GM12878 (cell line): ENCODE data around the gene PTPN22. TPM values are rescaled to one million over a fixed set of nuclear protein-coding genes. Genes with fewer than 3 reads are reported as not detected.

Experiments used
- BHLHE40 ChIP-seq, 2 experiments: fragments of 450-650 bp in 1 of 2; IDR thresholded peaks; 2 replicates each; pipeline ENCODE4 v1.6.1; 2011 to 2017; ENCODE audit warnings: low read depth in 2 of 2, borderline replicate concordance in 1 of 2, improper control_type of control experiment in 1 of 2, low read length in 1 of 2, mild to moderate bottlenecking in 1 of 2
- DPF2 ChIP-seq: fragments of 450-650 bp; IDR thresholded peaks from 2 replicates; pipeline ENCODE4 v1.6.1; 2017; ENCODE audit warnings: mild to moderate bottlenecking
- EGR1 ChIP-seq, 2 experiments: IDR thresholded peaks; 1 replicate in 1 of 2; 2 replicates in 1 of 2; pipeline ENCODE4 v1.6.1; 2011 to 2012; ENCODE audit warnings: low read depth in 2 of 2, low read length in 2 of 2, borderline replicate concordance in 1 of 2, mild to moderate bottlenecking in 1 of 2, moderate library complexity in 1 of 2
- EP300 ChIP-seq, 2 experiments: fragments of 150-350 bp in 1 of 2; IDR thresholded peaks; 2 replicates each; pipeline ENCODE4 v1.6.1; 2011 to 2012; ENCODE audit warnings: low read depth in 2 of 2, low read length in 2 of 2, borderline replicate concordance in 1 of 2, improper control_type of control experiment in 1 of 2, inconsistent platforms in 1 of 2; ENCODE audit not compliant: control insufficient read depth in 1 of 2
- ETV6 ChIP-seq, 2 experiments: fragments of 450-650 bp in 1 of 2; IDR thresholded peaks in 1 of 2; conservative IDR thresholded peaks in 1 of 2; 2 replicates each; pipeline ENCODE4 v1.6.1; 2014; ENCODE audit warnings: antibody characterized with exemption in 1 of 2, borderline replicate concordance in 1 of 2, low read depth in 1 of 2, mild to moderate bottlenecking in 1 of 2, moderate library complexity in 1 of 2
- IKZF2 ChIP-seq, 2 experiments: fragments of 450-650 bp; IDR thresholded peaks; 2 replicates each; pipeline ENCODE4 v1.6.1; 2017; ENCODE audit warnings: mild to moderate bottlenecking in 2 of 2, moderate library complexity in 2 of 2
- MTA2 ChIP-seq: fragments of 450-650 bp; IDR thresholded peaks from 2 replicates; pipeline ENCODE4 v1.6.1; 2016; ENCODE audit warnings: low read depth, mild to moderate bottlenecking, moderate library complexity
- NBN ChIP-seq: fragments of 450-650 bp; IDR thresholded peaks from 2 replicates; pipeline ENCODE4 v1.6.1; 2016
- NFIC ChIP-seq: IDR thresholded peaks from 2 replicates; pipeline ENCODE4 v1.6.1; 2012; ENCODE audit warnings: low read depth, mild to moderate bottlenecking, inconsistent platforms, low read length, moderate library complexity
- PAX8 ChIP-seq: fragments of 450-650 bp; IDR thresholded peaks from 2 replicates; pipeline ENCODE4 v1.6.1; 2017; ENCODE audit warnings: mild to moderate bottlenecking, moderate library complexity
- POLR2A ChIP-seq: IDR thresholded peaks from 2 replicates; pipeline ENCODE4 v1.6.1; 2011; ENCODE audit warnings: low read depth, mild to moderate bottlenecking, low read length
- RAD51 ChIP-seq: fragments of 450-650 bp; IDR thresholded peaks from 2 replicates; pipeline ENCODE4 v1.6.1; 2016; ENCODE audit warnings: moderate library complexity, mild to moderate bottlenecking, inconsistent platforms
- SIN3A ChIP-seq: IDR thresholded peaks from 2 replicates; pipeline ENCODE4 v1.6.1; 2012; ENCODE audit warnings: low read depth, low read length, improper control_type of control experiment
- SIX5 ChIP-seq: IDR thresholded peaks from 2 replicates; pipeline ENCODE4 v1.6.1; 2011; ENCODE audit warnings: mild to moderate bottlenecking, low read depth, low read length, moderate library complexity; ENCODE audit not compliant: severe bottlenecking
- SMARCA5 ChIP-seq: fragments of 450-650 bp; IDR thresholded peaks from 2 replicates; pipeline ENCODE4 v1.6.1; 2017; ENCODE audit warnings: mild to moderate bottlenecking
- TCF7 ChIP-seq: IDR thresholded peaks from 2 replicates; pipeline ENCODE4 v1.6.1; 2014; ENCODE audit warnings: antibody characterized with exemption, borderline replicate concordance
- ZBTB40 ChIP-seq: fragments of 450-650 bp; IDR thresholded peaks from 2 replicates; pipeline ENCODE4 v1.6.1; 2016; ENCODE audit warnings: mild to moderate bottlenecking, moderate library complexity, borderline replicate concordance
- ZNF24 ChIP-seq: fragments of 450-650 bp; IDR thresholded peaks from 2 replicates; pipeline ENCODE4 v1.6.1; 2017; ENCODE audit warnings: antibody characterized with exemption, mild to moderate bottlenecking
- ZSCAN29 ChIP-seq: fragments of 450-650 bp; IDR thresholded peaks from 2 replicates; pipeline ENCODE4 v1.6.1; 2017; ENCODE audit warnings: mild to moderate bottlenecking, moderate library complexity
- polyA plus RNA-seq, 11 experiments: library from polyadenylated mRNA; depleted of rRNA in 4 of 11; unstranded in 6 of 11; stranded (reverse) in 5 of 11; fragments of >200 nt; fragmentation: Nextera tagmentation in 4 of 11; fragmentation: Illumina TruSeq in 1 of 11; extraction: Ambion mirVana in 4 of 11; extraction: Trizol in 1 of 11; gene quantifications; 1 replicate in 1 of 11; 2 replicates in 10 of 11; pipeline versions ENCODE4 v1.2.1 to v1.2.3, GENCODE V29; 2011 to 2016; ENCODE audit warnings: inconsistent platforms in 2 of 11, missing spikeins in 2 of 11, low read depth in 1 of 11
- total RNA-seq, 4 experiments: library from RNA; depleted of rRNA in 3 of 4; stranded (reverse); fragments of >200 nt in 3 of 4; fragmentation: Illumina TruSeq in 1 of 4; extraction: Trizol in 1 of 4; gene quantifications; 2 replicates each; pipeline versions ENCODE4 v1.2.1 to v1.2.3, GENCODE V29; 2013 to 2021
- TF ChIP-seq, protein P1 (sequence below): IDR thresholded peaks from 2 replicates; pipeline ENCODE4 v1.6.1; 2011; ENCODE audit warnings: borderline replicate concordance, low read depth, mild to moderate bottlenecking, moderate library complexity, low read length; ENCODE audit not compliant: insufficient read depth, poor library complexity, severe bottlenecking
- TF ChIP-seq, protein P2 (sequence below): IDR thresholded peaks from 2 replicates; pipeline ENCODE4 v1.6.1; 2012; ENCODE audit warnings: low read length, inconsistent platforms

The PTPN22 gene
- total and polyA plus RNA-seq, 10 of the 15 experiments (the other 5 are each of a cell fraction or from before 2014, with no cell fraction given): 22.8 to 65.1 (median 44.9) TPM

DNA sequence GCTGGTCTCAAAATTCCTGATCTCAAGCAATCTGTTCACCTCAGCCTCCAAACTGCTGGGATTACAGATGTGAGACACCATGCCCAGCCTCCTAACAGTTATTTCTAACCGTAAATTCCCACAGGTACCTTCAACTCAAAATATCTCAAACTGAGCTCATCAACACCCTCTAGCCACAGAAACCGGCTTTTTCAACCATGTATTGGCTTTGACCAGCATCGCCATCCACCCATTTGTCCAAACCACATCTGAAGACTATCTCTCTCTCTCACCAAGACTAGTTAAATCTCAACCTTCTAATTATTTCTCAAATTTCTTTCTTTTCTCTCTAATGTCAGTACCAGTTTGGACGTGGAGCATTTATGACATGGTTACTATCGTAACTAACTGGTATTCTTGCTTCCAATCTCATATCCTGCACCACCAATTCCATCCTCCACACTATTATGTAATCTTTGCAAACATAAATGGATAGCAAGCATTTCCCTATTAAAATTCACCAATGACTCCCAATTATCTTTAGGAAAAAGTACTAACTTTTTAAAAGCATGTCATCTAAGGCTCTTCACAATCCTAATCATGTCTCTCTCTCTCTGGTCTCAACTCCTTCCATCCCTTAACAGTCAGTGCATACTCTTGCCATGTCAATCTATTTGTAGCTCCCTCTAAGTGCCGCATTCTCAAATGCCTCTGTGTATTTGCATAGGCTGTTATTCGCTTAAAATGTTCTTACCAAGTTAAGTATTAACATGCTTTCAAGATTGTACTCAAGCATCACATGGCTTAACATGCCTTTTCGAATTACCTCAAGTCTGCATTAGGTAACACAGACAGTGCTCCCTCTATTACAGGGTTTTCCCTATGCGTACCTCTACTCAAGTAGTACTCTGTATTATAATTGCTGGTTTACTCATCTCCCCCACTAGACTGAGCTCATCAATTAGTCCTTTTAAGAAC is 77.4 kb downstream of the PTPN22 start (continued):
- TF ChIP-seq ZBTB40: no peak
- TF ChIP-seq SMARCA5: peak; percentile 74; the same call in 1 of the 2 replicates
- TF ChIP-seq DPF2: peak; percentile 66
- TF ChIP-seq ZNF24: no peak
- peak; percentile 72 for TF ChIP-seq TCF7
- no peak for TF ChIP-seq ETV6 (conservative IDR thresholded peaks at IDR 0.05 in 1 of 2, IDR thresholded peaks at IDR 0.05 in 1 of 2; ENCODE audit: borderline replicate concordance in 1 of 2, low read depth in 1 of 2)
- peak; percentile 67; the same call in 1 of the 2 replicates for TF ChIP-seq RAD51
- peak; percentile 47 to 67; a peak in 2 of 4 replicates for TF ChIP-seq IKZF2 (IDR thresholded peaks at IDR 0.05)
- TF ChIP-seq MTA2: peak; percentile 86
- no peak for TF ChIP-seq POLR2A
- TF ChIP-seq EP300 (IDR thresholded peaks at IDR 0.05; ENCODE audit: borderline replicate concordance in 1 of 2, control insufficient read depth in 1 of 2, low read depth in 2 of 2, low read length in 2 of 2): 0 out of 4 replicates have a peak, but pooled peaks of 1 of the 2 experiments have one; percentile 23
- peak in 1 of 2 experiments; percentile 40; a peak in 1 of 4 replicates for TF ChIP-seq BHLHE40 (IDR thresholded peaks at IDR 0.05; ENCODE audit: borderline replicate concordance in 1 of 2, low read depth in 2 of 2, low read length in 1 of 2)
- no peak for TF ChIP-seq SIN3A
- peak; percentile 27; the same call in 1 of the 2 replicates for TF ChIP-seq NFIC
- no peak for TF ChIP-seq SIX5
- peak; percentile 67; the same call in 1 of the 2 replicates for TF ChIP-seq ZSCAN29
- TF ChIP-seq, protein P1, sequence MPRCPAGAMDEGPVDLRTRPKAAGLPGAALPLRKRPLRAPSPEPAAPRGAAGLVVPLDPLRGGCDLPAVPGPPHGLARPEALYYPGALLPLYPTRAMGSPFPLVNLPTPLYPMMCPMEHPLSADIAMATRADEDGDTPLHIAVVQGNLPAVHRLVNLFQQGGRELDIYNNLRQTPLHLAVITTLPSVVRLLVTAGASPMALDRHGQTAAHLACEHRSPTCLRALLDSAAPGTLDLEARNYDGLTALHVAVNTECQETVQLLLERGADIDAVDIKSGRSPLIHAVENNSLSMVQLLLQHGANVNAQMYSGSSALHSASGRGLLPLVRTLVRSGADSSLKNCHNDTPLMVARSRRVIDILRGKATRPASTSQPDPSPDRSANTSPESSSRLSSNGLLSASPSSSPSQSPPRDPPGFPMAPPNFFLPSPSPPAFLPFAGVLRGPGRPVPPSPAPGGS: no peak
- no peak for TF ChIP-seq PAX8
- TF ChIP-seq, protein P2, sequence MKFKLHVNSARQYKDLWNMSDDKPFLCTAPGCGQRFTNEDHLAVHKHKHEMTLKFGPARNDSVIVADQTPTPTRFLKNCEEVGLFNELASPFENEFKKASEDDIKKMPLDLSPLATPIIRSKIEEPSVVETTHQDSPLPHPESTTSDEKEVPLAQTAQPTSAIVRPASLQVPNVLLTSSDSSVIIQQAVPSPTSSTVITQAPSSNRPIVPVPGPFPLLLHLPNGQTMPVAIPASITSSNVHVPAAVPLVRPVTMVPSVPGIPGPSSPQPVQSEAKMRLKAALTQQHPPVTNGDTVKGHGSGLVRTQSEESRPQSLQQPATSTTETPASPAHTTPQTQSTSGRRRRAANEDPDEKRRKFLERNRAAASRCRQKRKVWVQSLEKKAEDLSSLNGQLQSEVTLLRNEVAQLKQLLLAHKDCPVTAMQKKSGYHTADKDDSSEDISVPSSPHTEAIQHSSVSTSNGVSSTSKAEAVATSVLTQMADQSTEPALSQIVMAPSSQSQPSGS: 0 out of 2 replicates have a peak, but pooled peaks have one; percentile 21
- TF ChIP-seq EGR1 (IDR thresholded peaks at IDR 0.05; ENCODE audit: borderline replicate concordance in 1 of 2, low read depth in 2 of 2, low read length in 2 of 2): no peak
- 0 out of 2 replicates have a peak, but pooled peaks have one; percentile 50 for TF ChIP-seq NBN
